Measurements from ENCODE around the gene DDX39B.
"Not testable (repeated sequence)": the region's sequence is repeated elsewhere in the genome, so short reads cannot be mapped to it uniquely, and the experiment has no call there.

The DDX39B gene

DNA sequence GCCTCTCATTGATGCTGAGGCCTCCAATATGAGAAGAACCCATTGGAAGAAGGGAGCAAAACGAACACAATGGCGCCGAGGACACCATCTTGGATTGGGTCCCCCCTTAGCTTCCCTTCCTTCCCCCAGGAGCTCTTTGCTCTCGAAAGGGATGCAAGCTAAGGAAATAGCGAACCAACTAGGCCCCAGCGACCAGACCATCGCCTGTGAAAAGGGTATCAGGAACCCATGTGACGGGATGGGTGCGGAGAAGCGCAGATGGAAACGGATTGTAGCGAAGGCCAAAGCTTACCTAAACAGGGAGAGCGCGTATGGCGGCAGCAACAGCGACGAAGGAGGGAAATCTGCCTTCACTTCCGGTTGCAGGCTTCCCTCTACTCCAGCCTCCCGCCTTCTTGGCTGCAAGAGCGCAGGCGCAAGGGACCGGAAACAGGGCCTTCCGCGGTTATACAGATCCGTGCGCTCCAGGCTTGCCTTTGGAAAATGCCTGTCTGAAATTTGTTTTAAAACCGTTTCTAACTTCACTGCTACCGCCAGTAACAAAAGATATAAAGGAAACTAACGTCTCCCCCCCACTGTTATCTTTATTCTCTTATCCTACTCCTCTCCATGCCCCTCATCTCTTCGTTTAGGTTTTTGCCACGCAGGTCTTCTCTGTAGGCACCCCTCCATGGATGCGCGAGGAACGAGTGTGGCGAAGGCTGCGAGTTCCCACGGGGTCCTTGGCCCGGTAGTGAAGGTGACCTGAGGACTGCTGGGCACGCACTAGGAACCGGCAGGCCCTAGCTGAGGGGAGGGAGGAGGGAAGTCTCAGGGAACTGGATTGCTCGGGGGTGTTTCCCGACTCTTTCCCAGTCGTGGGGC lies at the start of gene DDX39B:
Gene DDX39B, minus strand, starts transcription at position 346 of the 864 bp plus-strand sequence. CDS start 1,471 bp downstream, outside the sequence.
- DNase-seq = peak; percentile 99

DNA sequence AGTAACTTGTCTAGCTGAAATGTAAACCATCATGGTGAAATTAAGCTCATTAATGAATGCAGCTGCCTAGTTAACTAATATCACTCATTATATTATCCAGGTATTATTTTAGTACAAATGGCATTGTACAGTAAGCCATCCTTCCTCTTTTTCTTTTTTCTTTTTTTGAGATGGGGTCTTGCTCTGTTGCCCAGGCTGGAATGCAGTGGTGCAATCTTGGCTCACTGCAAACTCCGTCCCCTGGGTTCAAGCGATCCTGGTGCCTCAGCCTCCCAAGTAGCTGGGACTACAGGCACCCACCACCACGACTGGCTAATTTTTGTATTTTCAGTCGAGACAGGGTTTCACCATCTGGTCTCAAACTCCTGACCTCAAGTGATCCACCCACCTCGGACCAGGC lies 48.9 kb upstream of the DDX39B start:
- DNase-seq = not testable (repeated sequence)

DNA sequence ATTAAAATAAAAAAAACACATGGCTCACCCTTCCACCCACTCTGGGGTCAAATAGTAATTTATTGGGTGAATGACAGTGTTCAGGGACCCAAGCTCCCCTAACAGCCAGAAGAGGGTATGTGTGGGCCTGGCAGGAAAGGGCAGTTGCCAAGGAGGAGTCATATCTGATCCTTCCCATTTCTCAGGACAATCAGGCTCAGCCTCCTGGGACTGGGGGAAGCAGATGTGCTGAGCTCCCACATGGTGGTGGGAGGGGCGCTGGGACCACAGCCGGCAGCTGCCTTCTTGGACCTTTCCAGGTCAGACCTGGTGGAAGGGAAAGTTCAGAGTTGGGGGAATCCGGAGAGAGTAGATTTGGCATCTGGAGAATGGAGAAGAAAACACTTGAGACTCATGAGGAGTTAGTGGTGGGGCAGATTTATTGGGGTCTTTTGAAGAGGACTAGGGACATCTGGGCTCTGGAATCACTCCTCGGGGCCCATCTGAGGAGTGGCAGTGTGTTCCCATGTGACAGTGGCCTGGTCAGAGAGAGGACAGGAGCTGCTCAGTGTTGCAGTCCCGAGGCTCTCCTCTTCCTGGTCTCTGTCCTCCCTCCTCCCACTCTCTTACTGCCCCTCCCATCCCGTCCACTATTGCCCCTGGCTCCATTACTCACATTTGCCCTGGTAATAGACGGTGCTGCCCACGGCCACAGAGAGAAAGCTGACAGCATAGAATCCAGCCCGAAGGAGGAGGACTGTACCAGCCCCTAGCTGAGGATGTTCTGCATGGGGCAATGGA lies 47.3 kb upstream of the DDX39B start:
- DNase-seq = peak; percentile 46

DNA sequence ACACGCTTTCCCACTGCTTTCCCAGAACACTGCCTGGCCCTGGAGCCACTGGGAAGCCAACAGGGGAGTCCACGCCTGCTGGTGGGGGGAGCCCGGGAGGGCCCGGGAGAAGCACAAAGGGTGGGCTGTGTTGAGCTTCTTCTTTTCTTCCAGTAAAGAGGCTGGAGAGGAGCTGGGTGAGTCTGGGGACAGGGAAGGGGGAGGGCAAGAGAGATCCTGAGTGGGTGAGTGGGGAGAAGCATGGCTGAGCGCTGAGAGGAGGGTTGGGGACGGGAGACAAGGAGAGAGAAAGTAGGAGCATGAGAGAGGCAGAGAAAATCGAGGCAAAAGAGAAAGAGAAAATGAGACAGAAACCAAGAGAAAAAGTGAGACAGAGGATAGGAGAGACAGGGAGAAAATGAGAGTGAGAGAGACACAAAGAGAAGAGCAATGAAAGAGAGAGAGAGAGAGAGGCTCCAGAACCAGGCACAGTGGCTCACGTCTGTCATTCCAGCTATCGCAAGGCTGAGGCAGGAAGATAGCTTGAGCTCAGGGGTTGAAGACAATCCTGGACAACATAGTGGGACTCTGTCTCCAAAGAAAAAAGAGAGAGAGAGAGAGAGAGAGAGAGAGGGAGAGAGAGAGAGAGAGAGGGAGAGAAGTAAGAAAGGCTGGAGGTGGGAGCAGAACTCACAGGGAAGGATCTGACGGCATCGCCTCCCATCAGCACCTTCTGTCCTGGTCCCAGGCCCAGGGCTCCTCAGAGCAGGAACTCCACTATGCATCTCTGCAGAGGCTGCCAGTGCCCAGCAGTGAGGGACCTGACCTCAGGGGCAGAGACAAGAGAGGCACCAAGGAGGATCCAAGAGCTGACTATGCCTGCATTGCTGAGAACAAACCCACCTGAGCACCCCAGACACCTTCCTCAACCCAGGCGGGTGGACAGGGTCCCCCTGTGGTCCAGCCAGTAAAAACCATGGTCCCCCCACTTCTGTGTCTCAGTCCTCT lies 46.3 kb upstream of the DDX39B start:
- no peak for DNase-seq

DNA sequence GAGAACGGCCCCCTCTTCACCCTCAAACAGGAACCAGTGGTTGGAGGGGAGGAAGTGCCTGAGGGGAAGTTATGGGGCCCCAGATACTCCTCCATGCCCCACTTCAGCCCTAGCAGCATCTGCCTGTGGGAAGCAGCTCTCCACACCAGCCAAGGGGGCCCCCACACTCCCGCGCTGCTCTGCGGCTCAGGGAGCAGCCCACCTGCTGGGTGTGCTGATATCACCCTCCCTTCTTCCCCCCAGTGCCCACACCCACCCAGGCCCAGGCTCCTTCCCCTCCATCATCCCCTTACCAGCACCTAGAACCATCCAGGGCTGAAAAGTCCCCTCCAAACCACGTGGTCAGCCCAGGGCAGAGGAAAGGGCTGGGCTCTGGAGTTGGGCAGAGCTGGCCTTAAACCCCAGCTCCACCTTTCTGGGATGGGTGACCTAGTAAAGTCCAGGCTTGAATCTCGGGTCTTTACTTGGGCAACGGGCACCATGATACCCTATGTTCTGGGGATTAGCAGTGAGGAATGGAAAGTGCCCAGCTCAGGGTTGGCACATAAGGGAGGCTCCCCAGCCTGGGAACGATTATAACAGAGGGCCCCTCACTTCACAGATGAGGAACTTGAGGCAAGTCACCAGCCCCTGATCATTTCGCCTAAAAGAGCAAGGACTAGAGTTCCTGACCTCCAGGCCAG lies 44.9 kb upstream of the DDX39B start:
- DNase-seq = peak; percentile 92

DNA sequence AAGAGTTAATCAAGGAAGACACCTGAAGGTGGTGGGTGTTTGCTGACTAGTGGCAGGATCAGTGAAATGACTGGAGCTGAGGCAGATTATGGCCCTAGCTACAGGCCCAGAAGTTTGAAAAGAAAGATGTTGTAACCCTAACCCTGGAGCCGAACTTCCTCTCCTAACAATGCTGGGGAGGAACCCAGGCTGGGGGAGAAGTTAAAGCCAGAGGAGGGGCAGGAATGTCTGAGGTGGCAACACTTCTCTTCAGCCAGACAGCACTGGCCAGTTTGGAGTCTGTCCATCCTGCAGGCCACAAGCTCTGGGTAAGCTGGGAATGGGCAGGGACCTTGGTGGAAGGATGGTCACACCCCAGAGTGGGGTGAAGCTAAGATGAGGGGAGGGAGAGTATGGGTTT lies 44.2 kb upstream of the DDX39B start, which contains the start of gene LST1:
Gene LST1, plus strand, starts transcription at position 270 of the 400 bp plus-strand sequence. CDS start 1,023 bp downstream, outside the sequence.
- DNase-seq = peak; percentile 75

DNA sequence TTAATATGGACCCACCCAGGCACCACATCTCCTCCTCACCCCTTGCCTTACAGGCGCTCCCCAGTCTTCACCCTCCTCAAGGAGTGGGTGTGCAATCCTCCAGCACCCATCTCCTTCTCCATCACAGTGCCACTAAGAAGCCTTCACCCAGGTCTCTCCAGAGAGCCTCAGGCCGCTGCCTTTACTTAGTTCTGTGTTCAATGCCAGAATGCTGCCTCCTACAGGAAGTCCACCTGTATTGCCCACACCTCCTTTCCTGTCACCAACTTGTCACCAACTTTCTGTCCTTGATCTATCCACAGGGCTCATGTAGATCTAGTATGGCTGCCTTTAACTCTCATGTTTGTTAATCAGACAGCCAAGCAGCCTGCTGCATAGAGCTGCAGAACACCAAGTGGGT lies 43.7 kb upstream of the DDX39B start:
- peak; percentile 77 for DNase-seq

DNA sequence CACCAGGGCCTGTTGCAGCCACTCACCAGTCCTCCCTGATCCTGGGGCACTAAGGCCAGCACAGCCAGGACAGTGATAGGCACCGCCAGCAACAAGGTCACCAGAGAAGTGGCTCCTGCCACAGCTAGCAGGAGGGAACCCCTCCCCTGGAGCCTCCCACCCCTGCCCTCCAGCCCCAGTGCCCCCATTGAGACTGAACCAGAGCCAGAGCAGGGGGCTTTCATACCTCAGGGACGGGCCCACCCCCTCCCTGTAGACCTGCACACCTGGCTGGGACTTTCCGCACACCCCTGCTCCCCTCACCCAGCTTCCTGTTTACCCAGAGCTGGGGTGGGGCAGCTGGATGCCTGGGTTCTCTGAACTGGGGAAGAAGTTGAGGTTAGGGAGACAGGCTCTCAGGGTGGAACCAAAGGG lies 40.4 kb upstream of the DDX39B start, which contains the start of gene LTB:
Gene LTB, minus strand, starts transcription at position 195 of the 414 bp plus-strand sequence. Its CDS starts 7 bp downstream, at position 188.
- no peak for DNase-seq

DNA sequence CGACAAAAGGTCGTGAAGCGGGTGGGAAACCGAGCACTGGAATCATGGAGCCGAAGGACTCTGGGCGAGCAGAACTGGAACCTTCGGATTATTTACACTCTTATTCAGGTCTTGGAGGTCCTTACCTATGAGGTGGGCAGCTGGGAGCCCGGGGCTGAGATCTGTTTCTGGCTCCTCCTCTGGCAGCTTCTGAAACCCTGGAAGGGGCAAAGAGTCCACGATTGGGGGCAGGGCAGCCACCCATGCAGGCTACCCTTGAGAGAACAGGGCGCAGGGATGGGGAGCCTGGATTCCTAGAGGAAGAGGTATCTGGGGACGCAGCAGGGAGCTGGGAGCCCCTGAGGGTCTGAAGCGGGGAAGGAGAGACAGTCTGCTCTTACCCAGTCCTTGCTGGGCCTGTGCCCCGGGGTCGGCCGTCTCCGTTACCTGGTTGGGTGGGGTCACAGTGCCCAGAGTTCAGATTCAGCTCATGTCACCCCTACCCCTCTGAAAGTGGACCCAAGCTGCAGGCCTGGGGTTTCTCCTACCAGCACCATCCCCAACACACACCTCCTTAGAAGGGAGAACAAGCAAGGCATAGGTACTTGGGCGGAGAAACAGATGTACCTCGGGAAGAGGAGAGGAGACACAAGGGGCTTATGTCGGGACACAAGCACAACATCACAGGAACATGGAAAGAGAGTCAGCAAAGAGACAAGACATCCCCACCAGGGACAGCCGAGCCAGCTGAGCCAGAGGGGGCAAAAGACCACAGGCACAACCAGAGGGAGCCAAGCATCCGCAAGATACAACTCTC lies 39.8 kb upstream of the DDX39B start:
- DNase-seq = no peak

DNA sequence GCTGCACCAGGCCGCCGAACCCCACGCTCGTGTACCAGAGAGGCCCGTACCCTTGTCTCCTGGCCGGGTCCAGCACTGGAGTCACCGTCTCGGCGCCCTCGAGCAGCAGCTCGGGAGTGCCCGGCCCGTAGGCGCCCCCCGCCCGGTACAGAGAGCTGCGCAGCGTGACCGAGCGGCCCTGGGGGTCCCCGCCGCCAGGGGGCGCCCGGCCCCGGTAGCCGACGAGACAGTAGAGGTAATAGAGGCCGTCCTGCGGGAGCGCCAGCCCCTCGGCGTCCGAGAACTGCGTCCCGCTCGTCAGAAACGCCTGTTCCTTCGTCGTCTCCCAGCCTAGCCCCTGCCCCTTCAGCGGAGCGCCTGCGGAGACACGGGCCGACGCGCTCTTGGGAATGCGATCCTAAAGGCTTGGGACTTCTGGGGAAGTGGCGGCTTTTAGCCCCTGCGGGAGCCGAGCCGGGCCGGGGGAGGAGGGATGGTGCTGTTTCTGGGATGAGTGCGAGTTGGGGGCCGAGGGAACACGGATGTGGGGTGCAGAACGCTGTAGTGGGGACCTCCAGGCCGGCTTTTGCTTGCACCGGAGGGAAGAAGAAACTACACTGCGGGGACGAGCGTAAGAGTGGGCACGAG lies 39.1 kb upstream of the DDX39B start:
- peak; percentile 92 for DNase-seq

DNA sequence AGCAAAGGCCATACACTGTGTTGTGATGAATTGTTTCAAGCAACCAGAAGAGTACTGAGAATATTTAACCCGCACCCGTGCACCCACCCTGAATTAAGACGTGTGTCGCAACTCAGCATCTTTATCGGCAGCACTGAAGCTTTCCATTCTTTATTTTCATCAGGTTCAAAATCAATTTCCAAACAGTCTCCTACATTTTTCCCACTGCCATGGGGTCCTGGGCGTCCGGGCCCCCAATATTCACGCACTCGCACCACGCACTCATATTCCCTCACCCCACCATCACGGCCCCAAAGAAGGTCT lies 38.6 kb upstream of the DDX39B start:
- DNase-seq = no peak

DNA sequence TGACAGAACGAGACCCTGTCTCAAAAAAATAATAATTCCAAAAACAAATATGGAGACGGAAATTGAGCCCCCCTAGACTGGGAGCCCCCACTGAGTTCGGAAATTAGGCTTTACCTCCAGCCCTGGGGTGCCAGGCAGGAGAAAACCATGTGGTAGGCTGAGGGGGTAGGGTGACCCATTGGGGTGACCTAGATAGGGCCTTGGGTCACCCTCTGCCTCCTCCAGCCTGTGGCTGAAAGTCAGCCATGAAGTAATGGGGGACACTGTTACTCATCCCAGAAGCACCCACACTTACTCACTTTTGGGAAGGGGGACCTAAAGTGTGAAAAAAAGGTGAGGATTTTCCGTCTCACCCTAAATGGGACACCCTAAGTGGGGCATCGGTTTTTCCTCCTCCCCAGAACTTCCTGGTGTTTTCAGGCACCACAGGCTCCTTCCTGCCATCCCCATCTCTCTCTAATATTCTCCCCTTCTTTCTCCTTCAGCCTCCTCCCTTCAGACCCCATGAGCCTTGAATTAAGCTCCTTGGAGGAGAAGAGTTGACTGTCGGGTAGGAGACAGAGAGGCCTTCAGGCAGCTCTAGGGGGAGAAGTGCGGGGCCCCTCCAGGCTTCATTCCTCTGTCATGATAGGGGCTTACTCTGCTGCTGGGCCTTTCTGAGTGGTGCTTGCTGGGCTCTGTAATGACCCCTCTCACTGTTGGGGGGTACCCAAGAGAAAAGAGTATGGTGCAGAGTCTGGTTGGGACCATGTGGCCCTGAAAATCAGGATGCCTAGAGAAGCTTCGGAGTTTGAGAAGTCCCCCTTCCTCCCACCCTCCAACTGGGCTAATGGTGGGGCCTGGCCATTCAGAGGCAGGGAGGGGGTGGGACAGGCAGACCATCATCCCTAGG lies 38.0 kb upstream of the DDX39B start:
- no peak for DNase-seq

DNA sequence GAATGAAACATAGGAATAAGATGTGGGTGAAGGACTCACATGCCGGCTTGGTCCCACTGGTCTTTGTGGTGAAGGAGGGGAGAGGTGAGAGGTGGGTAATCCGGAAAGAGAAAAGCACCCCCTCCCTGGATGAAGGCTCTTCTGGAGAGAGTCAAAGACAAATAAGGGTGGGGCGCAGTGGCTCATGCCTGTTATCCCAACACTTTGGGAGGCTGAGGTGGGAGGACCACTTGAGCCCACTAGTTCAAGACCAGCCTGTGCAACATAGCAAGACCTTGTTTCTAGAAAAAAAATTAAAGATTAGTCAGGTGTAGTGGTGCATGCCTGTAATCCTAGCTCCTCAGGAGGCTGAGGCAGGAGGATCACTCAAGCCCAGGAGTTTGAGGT lies 37.3 kb upstream of the DDX39B start:
- DNase-seq = no peak

DNA sequence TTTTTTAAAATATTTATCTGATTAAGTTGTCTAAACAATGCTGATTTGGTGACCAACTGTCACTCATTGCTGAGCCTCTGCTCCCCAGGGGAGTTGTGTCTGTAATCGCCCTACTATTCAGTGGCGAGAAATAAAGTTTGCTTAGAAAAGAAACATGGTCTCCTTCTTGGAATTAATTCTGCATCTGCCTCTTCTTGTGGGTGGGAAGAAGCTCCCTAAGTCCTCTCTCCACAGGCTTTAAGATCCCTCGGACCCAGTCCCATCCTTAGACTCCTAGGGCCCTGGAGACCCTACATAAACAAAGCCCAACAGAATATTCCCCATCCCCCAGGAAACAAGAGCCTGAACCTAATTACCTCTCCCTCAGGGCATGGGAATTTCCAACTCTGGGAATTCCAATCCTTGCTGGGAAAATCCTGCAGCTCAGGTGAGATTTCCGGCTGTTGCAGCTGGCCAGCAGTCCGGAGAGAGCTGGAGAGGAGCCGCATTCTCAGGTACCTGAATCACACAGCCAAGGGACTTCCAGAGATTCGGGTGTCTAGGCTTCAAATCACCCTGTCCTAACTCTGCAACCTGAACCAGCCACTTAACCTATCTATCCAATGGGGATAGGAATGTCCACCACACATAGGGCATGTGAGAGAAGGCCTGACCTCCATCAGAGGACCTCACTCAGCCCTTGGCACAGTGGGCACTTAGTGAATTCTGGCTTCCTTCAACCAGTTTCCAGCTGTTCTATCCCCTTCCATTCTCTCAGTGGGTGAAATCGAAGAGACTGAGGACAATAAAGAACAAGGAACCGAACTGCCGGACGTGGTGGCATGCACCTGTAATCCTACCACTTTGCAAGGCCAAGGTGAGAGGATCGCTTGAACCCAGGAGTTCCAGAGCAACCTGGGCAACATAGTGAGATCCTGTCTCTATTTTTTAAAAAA lies 36.6 kb upstream of the DDX39B start:
- DNase-seq = no peak

DNA sequence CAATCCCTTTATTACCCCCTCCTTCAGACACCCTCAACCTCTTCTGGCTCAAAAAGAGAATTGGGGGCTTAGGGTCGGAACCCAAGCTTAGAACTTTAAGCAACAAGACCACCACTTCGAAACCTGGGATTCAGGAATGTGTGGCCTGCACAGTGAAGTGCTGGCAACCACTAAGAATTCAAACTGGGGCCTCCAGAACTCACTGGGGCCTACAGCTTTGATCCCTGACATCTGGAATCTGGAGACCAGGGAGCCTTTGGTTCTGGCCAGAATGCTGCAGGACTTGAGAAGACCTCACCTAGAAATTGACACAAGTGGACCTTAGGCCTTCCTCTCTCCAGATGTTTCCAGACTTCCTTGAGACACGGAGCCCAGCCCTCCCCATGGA lies 35.8 kb upstream of the DDX39B start:
- DNase-seq = no peak

DNA sequence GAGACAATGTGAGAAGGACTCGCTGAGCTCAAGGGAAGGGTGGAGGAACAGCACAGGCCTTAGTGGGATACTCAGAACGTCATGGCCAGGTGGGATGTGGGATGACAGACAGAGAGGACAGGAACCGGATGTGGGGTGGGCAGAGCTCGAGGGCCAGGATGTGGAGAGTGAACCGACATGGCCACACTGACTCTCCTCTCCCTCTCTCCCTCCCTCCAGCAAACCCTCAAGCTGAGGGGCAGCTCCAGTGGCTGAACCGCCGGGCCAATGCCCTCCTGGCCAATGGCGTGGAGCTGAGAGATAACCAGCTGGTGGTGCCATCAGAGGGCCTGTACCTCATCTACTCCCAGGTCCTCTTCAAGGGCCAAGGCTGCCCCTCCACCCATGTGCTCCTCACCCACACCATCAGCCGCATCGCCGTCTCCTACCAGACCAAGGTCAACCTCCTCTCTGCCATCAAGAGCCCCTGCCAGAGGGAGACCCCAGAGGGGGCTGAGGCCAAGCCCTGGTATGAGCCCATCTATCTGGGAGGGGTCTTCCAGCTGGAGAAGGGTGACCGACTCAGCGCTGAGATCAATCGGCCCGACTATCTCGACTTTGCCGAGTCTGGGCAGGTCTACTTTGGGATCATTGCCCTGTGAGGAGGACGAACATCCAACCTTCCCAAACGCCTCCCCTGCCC lies 35.2 kb upstream of the DDX39B start:
- DNase-seq = no peak

DNA sequence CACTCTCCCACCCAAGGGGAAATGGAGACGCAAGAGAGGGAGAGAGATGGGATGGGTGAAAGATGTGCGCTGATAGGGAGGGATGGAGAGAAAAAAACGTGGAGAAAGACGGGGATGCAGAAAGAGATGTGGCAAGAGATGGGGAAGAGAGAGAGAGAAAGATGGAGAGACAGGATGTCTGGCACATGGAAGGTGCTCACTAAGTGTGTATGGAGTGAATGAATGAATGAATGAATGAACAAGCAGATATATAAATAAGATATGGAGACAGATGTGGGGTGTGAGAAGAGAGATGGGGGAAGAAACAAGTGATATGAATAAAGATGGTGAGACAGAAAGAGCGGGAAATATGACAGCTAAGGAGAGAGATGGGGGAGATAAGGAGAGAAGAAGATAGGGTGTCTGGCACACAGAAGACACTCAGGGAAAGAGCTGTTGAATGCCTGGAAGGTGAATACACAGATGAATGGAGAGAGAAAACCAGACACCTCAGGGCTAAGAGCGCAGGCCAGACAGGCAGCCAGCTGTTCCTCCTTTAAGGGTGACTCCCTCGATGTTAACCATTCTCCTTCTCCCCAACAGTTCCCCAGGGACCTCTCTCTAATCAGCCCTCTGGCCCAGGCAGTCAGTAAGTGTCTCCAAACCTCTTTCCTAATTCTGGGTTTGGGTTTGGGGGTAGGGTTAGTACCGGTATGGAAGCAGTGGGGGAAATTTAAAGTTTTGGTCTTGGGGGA lies 34.3 kb upstream of the DDX39B start:
- no peak for DNase-seq

Data from hematopoietic multipotent progenitor cell treated with erythropoietin and hydrocortisone succinate and interleukin-3 and kit ligand, for 4 days (in vitro differentiated cells).